Left lung (tissue), 10 donors: ENCODE measurements around the gene TRMT11. TPM values are rescaled to one million over a fixed set of nuclear protein-coding genes. Genes with fewer than 3 reads are reported as not detected.
A peak's percentile ranks its signal among the peaks of the same experiment; 100 is the strongest.

Experiments used
- ATAC-seq: fragments of 200-7000 bp; cut with Tn5 transposase; one replicate; pipeline ENCODE4 v1.9.1; 2020; ENCODE audit warnings: moderate library complexity
- DNase-seq, 4 donors: peaks; one replicate each; pipeline ENCODE4 v3.0.0-alpha.2; 2013 to 2020
- H3K27ac ChIP-seq, 2 donors: fragments of 200-600 bp; sonication (generic) in 1 of 2; one replicate each; pipeline versions ENCODE4 v1.5.0 to v1.8.0; 2020 to 2021
- H3K27me3 ChIP-seq, 2 donors: fragments of 200-600 bp; sonication (generic) in 1 of 2; one replicate each; pipeline versions ENCODE4 v1.5.0 to v1.8.0; 2020 to 2021
- H3K36me3 ChIP-seq, 2 donors: fragments of 200-600 bp; sonication (generic) in 1 of 2; one replicate each; pipeline versions ENCODE4 v1.5.0 to v1.8.0; 2020 to 2021
- H3K4me1 ChIP-seq, 2 donors: fragments of 200-600 bp; one replicate each; pipeline ENCODE4 v1.8.0; 2021
- H3K4me3 ChIP-seq, 2 donors: fragments of 200-600 bp; sonication (generic) in 1 of 2; one replicate each; pipeline versions ENCODE4 v1.5.0 to v1.8.0; 2020 to 2021; ENCODE audit warnings: mild to moderate bottlenecking in 1 of 2
- H3K9me3 ChIP-seq, 2 donors: fragments of 200-600 bp; sonication (generic) in 1 of 2; one replicate each; pipeline versions ENCODE4 v1.5.0 to v1.8.0; 2020 to 2021
- intact Hi-C, 2 donors: fragments of 100-400 bp; cut with DNase I; formaldehyde crosslinking; loops; one replicate each; pipeline versions ENCODE4 v1.11.2 to v1.14.2; 2022
- polyA plus RNA-seq, 6 donors: library from polyadenylated mRNA; unstranded; fragments of 120-200 nt; gene quantifications; one replicate each; pipeline ENCODE4 v1.2.1, GENCODE V29; 2013; ENCODE audit not compliant: insufficient read length in 6 of 6
- total RNA-seq, 2 donors: library from RNA; stranded (reverse); fragmentation: NEBNext Ultra II Directional; extraction: Animal tissue kit (Norgen Biotek cat#: 25700); gene quantifications; one replicate each; pipeline ENCODE4 v1.2.1, GENCODE V29; 2021
- TF ChIP-seq, protein P1 (sequence below), 2 donors: fragments of 200-600 bp; sonication (generic) in 1 of 2; IDR thresholded peaks; one replicate each; pipeline versions ENCODE4 v1.5.0 to v1.8.0; 2021; ENCODE audit warnings: antibody characterized with exemption in 2 of 2
- donor health status: DM: no; HTN: yes; CAD: no.
- donor health status: DM: no; HTN: no; CAD: no.

TRMT11 gene
- total and polyA plus RNA-seq, 8 donors = 17.2 to 39.7 (median 27.6) TPM

DNA sequence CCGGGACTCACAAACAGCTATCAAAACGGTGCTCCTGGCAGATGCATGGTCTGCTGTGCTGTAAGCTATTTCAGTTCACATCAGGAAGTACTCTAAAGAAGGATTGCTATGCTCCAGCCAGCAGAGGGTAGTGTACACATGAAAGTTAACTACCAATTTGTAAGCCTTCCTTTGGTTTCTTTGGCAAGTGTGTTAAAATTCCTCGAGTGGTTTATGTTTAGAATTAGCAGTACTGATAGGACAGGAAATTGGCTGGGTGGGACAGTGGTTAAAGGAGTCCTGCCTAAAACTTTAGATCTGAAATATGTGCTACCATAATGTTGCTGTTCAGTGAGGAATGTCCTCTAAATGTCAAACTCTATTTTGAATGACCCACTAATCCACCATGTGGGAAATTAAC is 47.4 kb downstream of the TRMT11 start:
- intact Hi-C loops = no loop called here
- ATAC-seq = peak; percentile 99
- H3K27me3 ChIP-seq = no peaks in the 10 kb centered on the region
- H3K9me3 ChIP-seq = no peaks in the 10 kb centered on the region
- no peak overlapping the region for H3K4me3 ChIP-seq
- peaks cover 0 to 5% of the 10 kb centered on the region in 2 donors for H3K4me1 ChIP-seq
- TF ChIP-seq, protein P1, sequence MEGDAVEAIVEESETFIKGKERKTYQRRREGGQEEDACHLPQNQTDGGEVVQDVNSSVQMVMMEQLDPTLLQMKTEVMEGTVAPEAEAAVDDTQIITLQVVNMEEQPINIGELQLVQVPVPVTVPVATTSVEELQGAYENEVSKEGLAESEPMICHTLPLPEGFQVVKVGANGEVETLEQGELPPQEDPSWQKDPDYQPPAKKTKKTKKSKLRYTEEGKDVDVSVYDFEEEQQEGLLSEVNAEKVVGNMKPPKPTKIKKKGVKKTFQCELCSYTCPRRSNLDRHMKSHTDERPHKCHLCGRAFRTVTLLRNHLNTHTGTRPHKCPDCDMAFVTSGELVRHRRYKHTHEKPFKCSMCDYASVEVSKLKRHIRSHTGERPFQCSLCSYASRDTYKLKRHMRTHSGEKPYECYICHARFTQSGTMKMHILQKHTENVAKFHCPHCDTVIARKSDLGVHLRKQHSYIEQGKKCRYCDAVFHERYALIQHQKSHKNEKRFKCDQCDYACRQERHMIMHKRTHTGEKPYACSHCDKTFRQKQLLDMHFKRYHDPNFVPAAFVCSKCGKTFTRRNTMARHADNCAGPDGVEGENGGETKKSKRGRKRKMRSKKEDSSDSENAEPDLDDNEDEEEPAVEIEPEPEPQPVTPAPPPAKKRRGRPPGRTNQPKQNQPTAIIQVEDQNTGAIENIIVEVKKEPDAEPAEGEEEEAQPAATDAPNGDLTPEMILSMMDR (IDR thresholded peaks at IDR 0.05) = peak; percentile 41 to 58
- DNase-seq = peak in 2 of 4 donors; percentile 54 to 73
- H3K27ac ChIP-seq = no peak overlapping the region
- H3K36me3 ChIP-seq = peaks cover 0 to 5% of the 10 kb centered on the region in 2 donors

DNA sequence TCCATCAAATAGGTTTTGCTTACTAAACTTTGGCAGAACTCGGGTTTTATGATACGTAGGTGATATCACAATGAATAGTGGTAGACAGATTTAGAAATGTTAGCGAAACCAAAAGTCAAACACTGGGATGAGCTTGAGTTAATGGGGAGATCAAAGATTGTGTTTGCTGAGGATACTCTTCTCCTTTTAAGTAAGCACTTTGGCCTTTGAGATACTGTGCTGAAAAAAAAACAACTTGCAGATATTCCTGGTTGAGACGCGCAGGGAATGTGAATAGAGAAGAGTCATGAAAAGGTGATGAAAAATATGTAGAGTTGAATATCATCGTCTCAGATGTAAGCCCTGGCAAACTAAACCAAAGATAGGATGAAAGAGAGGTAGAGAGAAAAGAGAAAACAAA is 48.3 kb downstream of the TRMT11 start:
- DNase-seq = no peak
- H3K36me3 ChIP-seq = peaks cover 0 to 7% of the 10 kb centered on the region in 2 donors

DNA sequence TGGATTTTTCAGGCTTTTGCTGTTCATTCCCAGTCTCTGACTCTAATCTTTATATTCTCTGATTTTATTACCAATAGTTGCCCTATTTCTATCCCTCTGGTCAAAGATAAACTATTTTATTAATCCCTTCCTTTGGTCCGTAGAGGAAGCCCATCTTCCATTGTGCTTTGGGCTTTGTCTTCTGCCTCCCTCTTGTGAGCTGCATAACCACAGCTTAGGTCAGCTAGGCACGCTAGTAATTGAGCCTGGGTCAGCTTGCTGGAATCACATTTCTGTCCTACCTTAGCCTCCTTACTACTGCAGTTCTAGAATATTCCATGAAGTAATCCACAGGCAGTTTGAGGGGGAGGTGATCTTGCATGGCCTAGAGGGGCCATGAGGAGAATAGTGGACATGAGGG is 49.4 kb downstream of the TRMT11 start:
- Histone ChIP-seq H3K4me1 (peaks cover 14 to 15% of the 10 kb centered on the region in 2 donors), H3K36me3 (peaks cover 0 to 7% of the 10 kb centered on the region in 2 donors), H3K4me3 (no peak overlapping the region), H3K27ac (no peak overlapping the region), H3K9me3 (no peaks in the 10 kb centered on the region), H3K27me3 (no peaks in the 10 kb centered on the region)
- TF ChIP-seq, protein P1 (IDR thresholded peaks at IDR 0.05) = no peak
- intact Hi-C loops = no loop called here
- DNase-seq = no peak
- ATAC-seq = no peak

More for the DNA sequence above, 48.3 kb downstream of the TRMT11 start:
- H3K9me3 ChIP-seq = no peaks in the 10 kb centered on the region
- TF ChIP-seq, protein P1 (IDR thresholded peaks at IDR 0.05) = no peak
- H3K4me3 ChIP-seq = no peak overlapping the region
- no peak overlapping the region for H3K27ac ChIP-seq
- no peaks in the 10 kb centered on the region for H3K27me3 ChIP-seq
- intact Hi-C loops = no loop called here
- peaks cover 3 to 5% of the 10 kb centered on the region in 2 donors for H3K4me1 ChIP-seq
- no peak for ATAC-seq

DNA sequence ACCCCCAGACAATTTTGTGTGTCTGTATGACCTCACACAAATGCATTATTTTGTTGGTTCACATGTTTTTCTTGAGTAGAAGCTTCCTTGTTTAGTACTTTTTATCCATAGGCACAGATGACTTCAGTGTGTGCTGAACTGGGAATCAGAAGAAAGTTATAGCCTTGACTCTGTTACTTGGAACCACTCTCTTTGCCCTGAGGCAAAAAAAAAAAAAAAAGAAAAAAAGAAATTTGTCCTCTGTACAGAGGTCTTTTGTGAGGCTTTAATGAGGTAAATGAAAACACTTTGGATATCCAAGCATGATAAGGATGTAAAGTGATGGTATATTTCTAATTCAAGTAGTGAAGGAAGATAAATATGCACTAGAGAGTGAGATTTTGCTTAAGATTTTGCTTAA is 51.9 kb downstream of the TRMT11 start:
- DNase-seq (no peak), ATAC-seq (no peak)
- Histone ChIP-seq H3K27me3 (no peaks in the 10 kb centered on the region), H3K9me3 (no peaks in the 10 kb centered on the region), H3K27ac (no peak overlapping the region), H3K36me3 (peaks cover 0 to 10% of the 10 kb centered on the region in 2 donors), H3K4me3 (no peak overlapping the region), H3K4me1 (peaks cover 18 to 25% of the 10 kb centered on the region in 2 donors)
- intact Hi-C loops = no loop called here
- TF ChIP-seq, protein P1 (IDR thresholded peaks at IDR 0.05) = no peak

DNA sequence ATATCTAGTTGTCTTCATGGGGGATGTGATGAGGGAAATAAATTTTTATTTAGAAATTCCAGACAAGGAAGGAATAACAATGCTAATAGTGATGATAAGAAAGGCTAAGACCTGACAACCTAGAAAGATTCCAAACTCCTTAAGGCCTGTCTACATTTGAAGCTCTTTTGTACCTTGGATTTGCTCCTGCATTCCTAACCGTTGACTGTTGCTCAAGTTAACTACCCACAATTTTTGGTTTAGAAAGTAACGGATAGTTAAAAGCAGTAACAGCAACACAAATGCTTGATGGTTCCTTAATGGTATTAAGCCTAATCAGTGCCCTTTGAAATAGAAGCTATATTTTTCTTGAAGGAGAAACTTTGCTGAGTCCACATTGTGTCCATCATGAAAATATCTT is 52.9 kb downstream of the TRMT11 start:
- H3K27me3 ChIP-seq = no peaks in the 10 kb centered on the region

More for the DNA sequence above, 52.9 kb downstream of the TRMT11 start:
- intact Hi-C loops = no loop called here
- Histone ChIP-seq H3K4me3 (no peak overlapping the region), H3K27ac (no peak overlapping the region), H3K36me3 (peaks cover 0 to 10% of the 10 kb centered on the region in 2 donors), H3K9me3 (no peaks in the 10 kb centered on the region), H3K4me1 (peaks cover 18 to 20% of the 10 kb centered on the region in 2 donors)
- DNase-seq (no peak), ATAC-seq (no peak)
- TF ChIP-seq, protein P1 (IDR thresholded peaks at IDR 0.05) = no peak
